Liver (tissue), 9 donors: ENCODE results near the gene EIPR1. TPM values are rescaled to one million over a fixed set of nuclear protein-coding genes. Genes with fewer than 3 reads are reported as not detected.

Source experiments
- DNase-seq: peaks from one replicate; pipeline ENCODE4 v3.0.0-alpha.2; 2017; ENCODE audit warnings: low spot score
- H3K27ac ChIP-seq, 2 donors: one replicate each; pipeline ENCODE4 v1.7.0; 2013; ENCODE audit warnings: inconsistent platforms in 2 of 2, low read length in 2 of 2, control low read depth in 1 of 2, low read depth in 1 of 2, mild to moderate bottlenecking in 1 of 2
- H3K27me3 ChIP-seq, 4 donors: one replicate each; pipeline versions ENCODE4 v1.6.1 to v1.7.0; 2013; ENCODE audit warnings: low read length in 3 of 4, inconsistent platforms in 1 of 4, mild to moderate bottlenecking in 1 of 4, moderate library complexity in 1 of 4; ENCODE audit not compliant: control insufficient read depth in 4 of 4, insufficient read depth in 4 of 4
- H3K36me3 ChIP-seq, 4 donors: one replicate each; pipeline versions ENCODE4 v1.6.1 to v1.7.0; 2013; ENCODE audit warnings: low read length in 3 of 4, mild to moderate bottlenecking in 3 of 4, low read depth in 1 of 4, moderate library complexity in 1 of 4; ENCODE audit not compliant: control insufficient read depth in 4 of 4, insufficient read depth in 3 of 4
- H3K4me1 ChIP-seq, 4 donors: one replicate each; pipeline versions ENCODE4 v1.6.1 to v1.7.0; 2013; ENCODE audit warnings: low read length in 3 of 4, mild to moderate bottlenecking in 3 of 4, moderate library complexity in 1 of 4; ENCODE audit not compliant: control insufficient read depth in 4 of 4, insufficient read depth in 4 of 4
- H3K4me3 ChIP-seq, 3 donors: one replicate each; pipeline versions ENCODE4 v1.6.1 to v1.7.0; 2013; ENCODE audit warnings: low read length in 3 of 3, control low read depth in 1 of 3, low read depth in 1 of 3, mild to moderate bottlenecking in 1 of 3
- H3K9ac ChIP-seq, 2 donors: one replicate each; pipeline ENCODE4 v1.7.0; 2013; ENCODE audit warnings: low read length in 2 of 2, mild to moderate bottlenecking in 2 of 2, moderate library complexity in 2 of 2, control low read depth in 1 of 2, low read depth in 1 of 2
- H3K9me3 ChIP-seq, 4 donors: one replicate each; pipeline versions ENCODE4 v1.6.1 to v1.7.0; 2013; ENCODE audit warnings: low read length in 3 of 4; ENCODE audit not compliant: control insufficient read depth in 4 of 4
- FOXA1 ChIP-seq: IDR thresholded peaks from 2 replicates; pipeline ENCODE4 v1.6.1; 2016; ENCODE audit warnings: antibody characterized with exemption
- FOXA2 ChIP-seq: IDR thresholded peaks from 2 replicates; pipeline ENCODE4 v1.6.1; 2016; ENCODE audit warnings: antibody characterized with exemption
- GABPA ChIP-seq, 2 donors: IDR thresholded peaks in 1 of 2; conservative IDR thresholded peaks in 1 of 2; 2 replicates each; pipeline ENCODE4 v1.6.1; 2016; ENCODE audit warnings: antibody characterized with exemption in 2 of 2, mild to moderate bottlenecking in 1 of 2, moderate library complexity in 1 of 2
- HNF4A ChIP-seq, 2 donors: conservative IDR thresholded peaks; 2 replicates each; pipeline ENCODE4 v1.6.1; 2016; ENCODE audit warnings: antibody characterized with exemption in 2 of 2, mild to moderate bottlenecking in 2 of 2
- HNF4G ChIP-seq: IDR thresholded peaks from 2 replicates; pipeline ENCODE4 v1.6.1; 2016; ENCODE audit warnings: antibody characterized with exemption
- JUND ChIP-seq, 2 donors: IDR thresholded peaks; 2 replicates each; pipeline ENCODE4 v1.6.1; 2016; ENCODE audit warnings: antibody characterized with exemption in 2 of 2
- MAX ChIP-seq: IDR thresholded peaks from 2 replicates; pipeline ENCODE4 v1.6.1; 2016; ENCODE audit warnings: antibody characterized with exemption
- NR2F2 ChIP-seq: IDR thresholded peaks from 2 replicates; pipeline ENCODE4 v1.6.1; 2016; ENCODE audit warnings: antibody characterized with exemption
- RAD21 ChIP-seq, 2 donors: IDR thresholded peaks; 2 replicates each; pipeline ENCODE4 v1.6.1; 2016; ENCODE audit warnings: antibody characterized with exemption in 2 of 2, mild to moderate bottlenecking in 2 of 2
- RXRA ChIP-seq, 2 donors: IDR thresholded peaks; 2 replicates each; pipeline ENCODE4 v1.6.1; 2017 to 2018; ENCODE audit warnings: antibody characterized with exemption in 2 of 2, mild to moderate bottlenecking in 1 of 2
- SP1 ChIP-seq: IDR thresholded peaks from 2 replicates; pipeline ENCODE4 v1.6.1; 2018; ENCODE audit warnings: antibody characterized with exemption, mild to moderate bottlenecking
- TAF1 ChIP-seq: conservative IDR thresholded peaks from 2 replicates; pipeline ENCODE4 v1.6.1; 2016; ENCODE audit warnings: antibody characterized with exemption, mild to moderate bottlenecking
- YY1 ChIP-seq: IDR thresholded peaks from 2 replicates; pipeline ENCODE4 v1.6.1; 2016; ENCODE audit warnings: antibody characterized with exemption, mild to moderate bottlenecking
- WGBS: extraction: QIAGEN DNeasy Blood & Tissue Kit; methylation state at CpG from one replicate; pipeline ENCODE4 v1.1.7; 2013; 5-methylcytosine and 5-hydroxymethylcytosine counted together
- polyA plus RNA-seq, 2 donors: library from polyadenylated mRNA; stranded (reverse) in 1 of 2; unstranded in 1 of 2; fragments of 200-250 nt in 1 of 2; fragments of >200 nt in 1 of 2; fragmentation: Nextera tagmentation in 1 of 2; extraction: Ambion mirVana in 1 of 2; gene quantifications; one replicate each; pipeline versions ENCODE4 v1.2.1 to v1.2.3, GENCODE V29; 2013 to 2015
- total RNA-seq, 2 donors: library from RNA; depleted of rRNA; stranded (reverse); fragments of >200 nt; gene quantifications; one replicate each; pipeline ENCODE4 v1.2.3, GENCODE V29; 2014
- TF ChIP-seq, protein P1 (sequence below): IDR thresholded peaks from 2 replicates; pipeline ENCODE4 v1.6.1; 2016; ENCODE audit warnings: antibody characterized with exemption
- TF ChIP-seq, protein P2 (sequence below): IDR thresholded peaks from 2 replicates; pipeline ENCODE4 v1.6.1; 2016; ENCODE audit warnings: antibody characterized with exemption, mild to moderate bottlenecking
- TF ChIP-seq, protein P3 (sequence below): IDR thresholded peaks from 2 replicates; pipeline ENCODE4 v1.6.1; 2016; ENCODE audit warnings: antibody characterized with exemption
- donor health status: healthy.
- donor health status: healthy.
- donor health status: healthy.
- donor health status: healthy.
- donor health status: healthy.

Gene EIPR1
- total and polyA plus RNA-seq, 4 donors = 7.6 to 12.1 (median 11.4) TPM

DNA sequence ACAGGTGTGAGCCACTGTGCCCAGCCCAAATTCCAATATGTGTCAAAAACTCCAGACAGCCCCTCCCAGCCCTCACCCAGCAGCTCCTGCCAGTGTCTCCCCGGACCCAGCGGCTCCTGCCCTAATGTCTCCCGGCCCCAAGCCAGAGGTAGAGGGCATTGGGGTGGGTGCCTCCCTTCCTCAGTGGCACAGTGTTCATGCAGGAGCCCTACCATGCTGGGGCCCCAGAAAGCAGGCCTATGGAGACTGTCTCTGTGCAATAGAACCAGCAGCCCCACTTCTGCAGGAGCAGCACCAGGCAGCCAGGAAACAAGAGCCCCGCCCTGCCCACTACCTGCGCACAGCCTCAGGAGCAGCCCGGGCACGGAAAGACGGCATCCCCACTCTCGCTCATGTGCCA lies 70.4 kb downstream of the EIPR1 start:
- DNase-seq = no peak
- Histone ChIP-seq H3K27ac (no peak overlapping the region), H3K36me3 (no peaks in the 10 kb centered on the region), H3K9ac (no peak overlapping the region), H3K4me1 (peaks cover 7 to 25% (median 14%) of the 10 kb centered on the region in 4 donors), H3K27me3 (no peaks in the 10 kb centered on the region), H3K4me3 (no peak overlapping the region), H3K9me3 (no peaks in the 10 kb centered on the region)
- WGBS = 97% methylated on average over 9 of the region's 9 CpGs
- TF ChIP-seq HNF4G (no peak), NR2F2 (no peak), RAD21 (IDR thresholded peaks at IDR 0.05) (no peak), YY1 (no peak), RXRA (IDR thresholded peaks at IDR 0.05) (no peak), MAX (no peak), FOXA1 (no peak), JUND (IDR thresholded peaks at IDR 0.05) (no peak), TAF1 (no peak), GABPA (IDR thresholded peaks at IDR 0.05 in 1 of 2, conservative IDR thresholded peaks at IDR 0.05 in 1 of 2) (no peak), HNF4A (conservative IDR thresholded peaks at IDR 0.05) (no peak)
- TF ChIP-seq, protein P1, sequence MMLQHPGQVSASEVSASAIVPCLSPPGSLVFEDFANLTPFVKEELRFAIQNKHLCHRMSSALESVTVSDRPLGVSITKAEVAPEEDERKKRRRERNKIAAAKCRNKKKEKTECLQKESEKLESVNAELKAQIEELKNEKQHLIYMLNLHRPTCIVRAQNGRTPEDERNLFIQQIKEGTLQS = no peak
- TF ChIP-seq, protein P2, sequence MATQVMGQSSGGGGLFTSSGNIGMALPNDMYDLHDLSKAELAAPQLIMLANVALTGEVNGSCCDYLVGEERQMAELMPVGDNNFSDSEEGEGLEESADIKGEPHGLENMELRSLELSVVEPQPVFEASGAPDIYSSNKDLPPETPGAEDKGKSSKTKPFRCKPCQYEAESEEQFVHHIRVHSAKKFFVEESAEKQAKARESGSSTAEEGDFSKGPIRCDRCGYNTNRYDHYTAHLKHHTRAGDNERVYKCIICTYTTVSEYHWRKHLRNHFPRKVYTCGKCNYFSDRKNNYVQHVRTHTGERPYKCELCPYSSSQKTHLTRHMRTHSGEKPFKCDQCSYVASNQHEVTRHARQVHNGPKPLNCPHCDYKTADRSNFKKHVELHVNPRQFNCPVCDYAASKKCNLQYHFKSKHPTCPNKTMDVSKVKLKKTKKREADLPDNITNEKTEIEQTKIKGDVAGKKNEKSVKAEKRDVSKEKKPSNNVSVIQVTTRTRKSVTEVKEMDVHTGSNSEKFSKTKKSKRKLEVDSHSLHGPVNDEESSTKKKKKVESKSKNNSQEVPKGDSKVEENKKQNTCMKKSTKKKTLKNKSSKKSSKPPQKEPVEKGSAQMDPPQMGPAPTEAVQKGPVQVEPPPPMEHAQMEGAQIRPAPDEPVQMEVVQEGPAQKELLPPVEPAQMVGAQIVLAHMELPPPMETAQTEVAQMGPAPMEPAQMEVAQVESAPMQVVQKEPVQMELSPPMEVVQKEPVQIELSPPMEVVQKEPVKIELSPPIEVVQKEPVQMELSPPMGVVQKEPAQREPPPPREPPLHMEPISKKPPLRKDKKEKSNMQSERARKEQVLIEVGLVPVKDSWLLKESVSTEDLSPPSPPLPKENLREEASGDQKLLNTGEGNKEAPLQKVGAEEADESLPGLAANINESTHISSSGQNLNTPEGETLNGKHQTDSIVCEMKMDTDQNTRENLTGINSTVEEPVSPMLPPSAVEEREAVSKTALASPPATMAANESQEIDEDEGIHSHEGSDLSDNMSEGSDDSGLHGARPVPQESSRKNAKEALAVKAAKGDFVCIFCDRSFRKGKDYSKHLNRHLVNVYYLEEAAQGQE = no peak
- TF ChIP-seq, protein P3, sequence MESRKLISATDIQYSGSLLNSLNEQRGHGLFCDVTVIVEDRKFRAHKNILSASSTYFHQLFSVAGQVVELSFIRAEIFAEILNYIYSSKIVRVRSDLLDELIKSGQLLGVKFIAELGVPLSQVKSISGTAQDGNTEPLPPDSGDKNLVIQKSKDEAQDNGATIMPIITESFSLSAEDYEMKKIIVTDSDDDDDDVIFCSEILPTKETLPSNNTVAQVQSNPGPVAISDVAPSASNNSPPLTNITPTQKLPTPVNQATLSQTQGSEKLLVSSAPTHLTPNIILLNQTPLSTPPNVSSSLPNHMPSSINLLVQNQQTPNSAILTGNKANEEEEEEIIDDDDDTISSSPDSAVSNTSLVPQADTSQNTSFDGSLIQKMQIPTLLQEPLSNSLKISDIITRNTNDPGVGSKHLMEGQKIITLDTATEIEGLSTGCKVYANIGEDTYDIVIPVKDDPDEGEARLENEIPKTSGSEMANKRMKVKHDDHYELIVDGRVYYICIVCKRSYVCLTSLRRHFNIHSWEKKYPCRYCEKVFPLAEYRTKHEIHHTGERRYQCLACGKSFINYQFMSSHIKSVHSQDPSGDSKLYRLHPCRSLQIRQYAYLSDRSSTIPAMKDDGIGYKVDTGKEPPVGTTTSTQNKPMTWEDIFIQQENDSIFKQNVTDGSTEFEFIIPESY = no peak

DNA sequence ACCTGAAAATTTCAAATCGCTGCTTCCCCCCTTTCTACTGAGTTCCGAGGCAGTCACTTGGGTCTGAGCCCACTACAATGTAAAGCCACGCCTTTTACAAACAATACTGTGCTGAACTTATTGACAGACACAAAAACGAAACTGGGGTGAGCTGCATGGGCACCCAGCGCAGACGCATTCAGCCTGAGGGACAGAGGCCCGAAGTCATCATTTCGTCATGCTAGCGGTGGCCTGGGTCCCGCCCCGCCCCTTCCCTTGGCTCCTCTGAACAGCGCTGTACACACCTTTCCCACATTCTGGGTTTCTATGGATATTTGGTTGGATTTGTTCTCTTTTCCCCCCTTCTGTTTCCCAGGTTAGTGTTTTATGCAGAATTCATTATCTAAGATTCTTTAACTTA lies 71.7 kb downstream of the EIPR1 start:
- 31% methylated on average over 12 of the region's 12 CpGs for WGBS
- Histone ChIP-seq H3K27me3 (no peaks in the 10 kb centered on the region), H3K4me1 (peaks cover 7 to 25% (median 14%) of the 10 kb centered on the region in 4 donors), H3K27ac (no peak overlapping the region), H3K4me3 (peak overlapping the region in 1 of 3 donors; percentile 6), H3K36me3 (no peaks in the 10 kb centered on the region), H3K9ac (no peak overlapping the region), H3K9me3 (no peaks in the 10 kb centered on the region)
- no peak for DNase-seq
- no peak for TF ChIP-seq TAF1
- TF ChIP-seq, protein P1 = no peak
- peak in 1 of 2 donors; percentile 53 for TF ChIP-seq HNF4A (conservative IDR thresholded peaks at IDR 0.05)
- no peak for TF ChIP-seq JUND (IDR thresholded peaks at IDR 0.05)
- TF ChIP-seq RXRA (IDR thresholded peaks at IDR 0.05) = peak in 1 of 2 donors; percentile 50
- TF ChIP-seq RAD21 (IDR thresholded peaks at IDR 0.05) = peak in 1 of 2 donors; percentile 13
- TF ChIP-seq SP1 = peak; percentile 9
- TF ChIP-seq FOXA2 = peak; percentile 30
